ENCODE results near the gene NIM1K. TPM values are rescaled to one million over a fixed set of nuclear protein-coding genes. Genes with fewer than 3 reads are reported as not detected.

The NIM1K gene
- total RNA-seq (under 1 TPM; 0.26 to 0.74 TPM), polyA plus RNA-seq (not detected), total RNA-seq (0.49 to 4.1 (median 0.94) reads per million in 6 experiments)

GRCh38 chr5:43191740-43192557, at the start of gene NIM1K:
Gene NIM1K, plus strand, starts transcription at chr5:43192225. Its CDS starts 53,551 bp downstream, at chr5:43245776.
- peaks cover 8 to 33% (median 28%) of the 10 kb centered on the region in 4 donors for H3K4me1 Mint-ChIP-seq
- peaks cover 11 to 28% (median 21%) of the 10 kb centered on the region in 5 donors for H3K27me3 Mint-ChIP-seq
- peak within 1 kb of the TSS; percentile 80 to 95 (median 87) for H3K4me3 Mint-ChIP-seq
- peaks cover 2 to 6% (median 4%) of the 10 kb centered on the region in 3 donors for H3K36me3 Mint-ChIP-seq
- POLR2A ChIA-PET = interaction anchor here (0.5 to 0.6 kb wide), 2 partner anchors 210 to 292 kb away, joined by 3 to 6 read pairs; partner anchors contain the start of gene TMEM267
- peak within 1 kb of the TSS in 9 of 10 donors; percentile 16 to 95 (median 77) for H3K27ac Mint-ChIP-seq
- ATAC-seq (peak; percentile 41 to 54), DNase-seq (peak in 9 of 10 donors; percentile 5 to 37 (median 21))
- peaks cover 0 to 1% (median 0%) of the 10 kb centered on the region in 9 donors for H3K9me3 Mint-ChIP-seq

GRCh38 chr5:43145071-43145470, 47.0 kb upstream of the NIM1K start:
- Mint-ChIP-seq H3K4me1 (peaks cover 15 to 37% (median 21%) of the 10 kb centered on the region in 4 donors), H3K27ac (no peak overlapping the region), H3K27me3 (no peaks in the 10 kb centered on the region), H3K36me3 (peaks cover 6 to 66% (median 30%) of the 10 kb centered on the region in 3 donors), H3K9me3 (no peaks in the 10 kb centered on the region), H3K4me3 (no peak overlapping the region)
- ATAC-seq (no peak), DNase-seq (no peak)
- POLR2A ChIA-PET = interaction anchor here (1.5 kb wide), 1 partner anchor 15 kb away, joined by 5 read pairs; no protein-coding TSS in a partner anchor

- Mint-ChIP-seq H3K27ac (no peak overlapping the region), H3K4me1 (peaks cover 11 to 27% (median 14%) of the 10 kb centered on the region in 4 donors), H3K9me3 (no peaks in the 10 kb centered on the region), H3K27me3 (no peaks in the 10 kb centered on the region), H3K4me3 (no peak overlapping the region), H3K36me3 (peaks cover 6 to 59% (median 26%) of the 10 kb centered on the region in 3 donors)
- DNase-seq (no peak), ATAC-seq (no peak)
- POLR2A ChIA-PET = no interaction called here
Observed at GRCh38 chr5:43146958-43147357, 45.1 kb upstream of the NIM1K start.

GRCh38 chr5:43148417-43148816, 43.6 kb upstream of the NIM1K start:
- Mint-ChIP-seq H3K27ac (peak overlapping the region in 1 of 10 donors; percentile 29), H3K27me3 (no peaks in the 10 kb centered on the region), H3K9me3 (no peaks in the 10 kb centered on the region), H3K4me1 (peaks cover 8 to 28% (median 11%) of the 10 kb centered on the region in 4 donors), H3K4me3 (no peak overlapping the region), H3K36me3 (peaks cover 6 to 56% (median 21%) of the 10 kb centered on the region in 3 donors)
- DNase-seq (no peak), ATAC-seq (no peak)
- POLR2A ChIA-PET = interaction anchor here (0.6 kb wide), 2 partner anchors 29 to 336 kb away, joined by 3 read pairs; no protein-coding TSS in a partner anchor

GRCh38 chr5:43149231-43149630, 42.8 kb upstream of the NIM1K start:
- ATAC-seq (no peak), DNase-seq (no peak)
- Mint-ChIP-seq H3K4me3 (no peak overlapping the region), H3K27ac (no peak overlapping the region), H3K4me1 (peaks cover 6 to 32% (median 9%) of the 10 kb centered on the region in 4 donors), H3K36me3 (peaks cover 6 to 54% (median 23%) of the 10 kb centered on the region in 3 donors), H3K27me3 (no peaks in the 10 kb centered on the region), H3K9me3 (no peaks in the 10 kb centered on the region)
- POLR2A ChIA-PET = interaction anchor here (0.6 kb wide), 2 partner anchors 30 to 335 kb away, joined by 3 read pairs; no protein-coding TSS in a partner anchor

- no peak for ATAC-seq
- Mint-ChIP-seq H3K9me3 (no peaks in the 10 kb centered on the region), H3K27ac (no peak overlapping the region), H3K4me1 (peaks cover 0 to 31% (median 5%) of the 10 kb centered on the region in 4 donors), H3K4me3 (no peak overlapping the region), H3K36me3 (peaks cover 0 to 46% (median 20%) of the 10 kb centered on the region in 3 donors), H3K27me3 (no peaks in the 10 kb centered on the region)
- no peak for DNase-seq
- POLR2A ChIA-PET = no interaction called here
Observed at GRCh38 chr5:43150075-43150474, 42.0 kb upstream of the NIM1K start.

- H3K36me3 Mint-ChIP-seq = peaks cover 0 to 39% (median 17%) of the 10 kb centered on the region in 3 donors
- H3K27ac Mint-ChIP-seq = no peak overlapping the region
- no peak for DNase-seq
- peaks cover 0 to 31% (median 10%) of the 10 kb centered on the region in 4 donors for H3K4me1 Mint-ChIP-seq
- no peaks in the 10 kb centered on the region for H3K9me3 Mint-ChIP-seq
- H3K4me3 Mint-ChIP-seq = no peak overlapping the region
- POLR2A ChIA-PET = no interaction called here
- no peak for ATAC-seq
- H3K27me3 Mint-ChIP-seq = no peaks in the 10 kb centered on the region
Observed at GRCh38 chr5:43150748-43151147, 41.3 kb upstream of the NIM1K start.

- Mint-ChIP-seq H3K36me3 (peaks cover 0 to 38% (median 15%) of the 10 kb centered on the region in 3 donors), H3K4me3 (no peak overlapping the region), H3K27me3 (no peaks in the 10 kb centered on the region), H3K27ac (peak overlapping the region in 1 of 10 donors; percentile 24), H3K4me1 (peaks cover 4 to 37% (median 12%) of the 10 kb centered on the region in 4 donors), H3K9me3 (no peaks in the 10 kb centered on the region)
- POLR2A ChIA-PET = no interaction called here
- DNase-seq (no peak), ATAC-seq (no peak)
Observed at GRCh38 chr5:43152946-43153345, 39.1 kb upstream of the NIM1K start.

- no peak overlapping the region for H3K27ac Mint-ChIP-seq
- H3K4me1 Mint-ChIP-seq = peaks cover 4 to 37% (median 10%) of the 10 kb centered on the region in 4 donors
- H3K27me3 Mint-ChIP-seq = no peaks in the 10 kb centered on the region
- ATAC-seq (no peak), DNase-seq (no peak)
- peaks cover 0 to 39% (median 17%) of the 10 kb centered on the region in 3 donors for H3K36me3 Mint-ChIP-seq
- H3K9me3 Mint-ChIP-seq = no peaks in the 10 kb centered on the region
- no peak overlapping the region for H3K4me3 Mint-ChIP-seq
- POLR2A ChIA-PET = no interaction called here
Observed at GRCh38 chr5:43154469-43154868, 37.6 kb upstream of the NIM1K start.

- ATAC-seq (no peak), DNase-seq (no peak)
- H3K27ac Mint-ChIP-seq = peak overlapping the region in 2 of 10 donors; percentile 16 to 47
- no peaks in the 10 kb centered on the region for H3K27me3 Mint-ChIP-seq
- POLR2A ChIA-PET = interaction anchor here (1.1 kb wide), 1 partner anchor 148 kb away, joined by 3 read pairs; no protein-coding TSS in a partner anchor
- no peak overlapping the region for H3K4me3 Mint-ChIP-seq
- H3K4me1 Mint-ChIP-seq = peaks cover 2 to 42% (median 12%) of the 10 kb centered on the region in 4 donors
- peaks cover 0 to 37% (median 17%) of the 10 kb centered on the region in 3 donors for H3K36me3 Mint-ChIP-seq
- H3K9me3 Mint-ChIP-seq = no peaks in the 10 kb centered on the region
Observed at GRCh38 chr5:43155394-43156096, 36.5 kb upstream of the NIM1K start.

GRCh38 chr5:43156388-43156787, 35.6 kb upstream of the NIM1K start:
- H3K36me3 Mint-ChIP-seq = peaks cover 0 to 41% (median 19%) of the 10 kb centered on the region in 3 donors
- H3K4me1 Mint-ChIP-seq = peaks cover 8 to 50% (median 21%) of the 10 kb centered on the region in 4 donors
- peak overlapping the region in 2 of 10 donors; percentile 35 to 66 for H3K27ac Mint-ChIP-seq
- no peak for DNase-seq
- no peaks in the 10 kb centered on the region for H3K27me3 Mint-ChIP-seq
- H3K4me3 Mint-ChIP-seq = no peak overlapping the region
- H3K9me3 Mint-ChIP-seq = no peaks in the 10 kb centered on the region
- POLR2A ChIA-PET = no interaction called here
- no peak for ATAC-seq

- DNase-seq (no peak), ATAC-seq (no peak)
- Mint-ChIP-seq H3K36me3 (peaks cover 0 to 45% (median 22%) of the 10 kb centered on the region in 3 donors), H3K4me3 (no peak overlapping the region), H3K27ac (no peak overlapping the region), H3K4me1 (peaks cover 10 to 52% (median 24%) of the 10 kb centered on the region in 4 donors), H3K27me3 (no peaks in the 10 kb centered on the region), H3K9me3 (no peaks in the 10 kb centered on the region)
- POLR2A ChIA-PET = no interaction called here
Observed at GRCh38 chr5:43157068-43157467, 35.0 kb upstream of the NIM1K start.

Data from naive thymus-derived CD8-positive, alpha-beta T cell (primary cell).